Erythroblast (primary cell): ENCODE results near the gene ZNF574.
A peak's percentile ranks its signal among the peaks of the same experiment; 100 is the strongest.
"Not testable (repeated sequence)": the region's sequence is repeated elsewhere in the genome, so short reads cannot be mapped to it uniquely, and the experiment has no call there.

ENCODE experiments used
- DNase-seq, 2 experiments: peaks; one replicate each; lab custom pipeline; 2025; lab: John Stamatoyannopoulos, UW
- GATA1 ChIP-seq: IDR thresholded peaks from 2 replicates; pipeline ENCODE4 v1.6.1; 2011; ENCODE audit warnings: low read depth, mild to moderate bottlenecking, control low read depth, low read length, moderate library complexity
- POLR2A ChIP-seq: IDR thresholded peaks from 2 replicates; pipeline ENCODE4 v1.6.1; 2011; ENCODE audit warnings: mild to moderate bottlenecking, low read length

ZNF574 gene

GRCh38 chr19:42075616-42076379, at the start of gene ZNF574:
TSS of gene ZNF574 (plus strand) at chr19:42076166. CDS start at chr19:42078607, 2,441 bp downstream.
- DNase-seq = peak; percentile 99 to 100
- TF ChIP-seq POLR2A (peak; percentile 96), GATA1 (no peak)

GRCh38 chr19:42028304-42029216, 47.4 kb upstream of the ZNF574 start:
- peak; percentile 19 to 61 for DNase-seq

GRCh38 chr19:42030645-42031440, 45.1 kb upstream of the ZNF574 start:
- DNase-seq = no peak
- TF ChIP-seq POLR2A (no peak), GATA1 (no peak)

More at GRCh38 chr19:42028304-42029216, 47.4 kb upstream of the ZNF574 start:
- TF ChIP-seq POLR2A (no peak), GATA1 (no peak)

- no peak for DNase-seq
- TF ChIP-seq GATA1 = no peak
- TF ChIP-seq POLR2A = no peak
Observed at GRCh38 chr19:42032431-42032830, 43.5 kb upstream of the ZNF574 start.

GRCh38 chr19:42033413-42033812, 42.6 kb upstream of the ZNF574 start:
- TF ChIP-seq POLR2A = no peak
- TF ChIP-seq GATA1 = no peak
- DNase-seq = no peak

- peak; percentile 63 to 80 for DNase-seq
Observed at GRCh38 chr19:42034640-42035391, 41.1 kb upstream of the ZNF574 start.

GRCh38 chr19:42037649-42038048, 38.3 kb upstream of the ZNF574 start:
- TF ChIP-seq POLR2A = no peak
- no peak for TF ChIP-seq GATA1
- no peak for DNase-seq

- TF ChIP-seq POLR2A = no peak
- TF ChIP-seq GATA1 = no peak
- no peak for DNase-seq
Observed at GRCh38 chr19:42038666-42039065, 37.3 kb upstream of the ZNF574 start.

GRCh38 chr19:42040031-42040430, 35.9 kb upstream of the ZNF574 start:
- no peak for DNase-seq
- no peak for TF ChIP-seq GATA1
- TF ChIP-seq POLR2A = no peak

- not testable (repeated sequence) for DNase-seq
Observed at GRCh38 chr19:42040491-42040890, 35.5 kb upstream of the ZNF574 start.

- no peak for DNase-seq
- TF ChIP-seq POLR2A = no peak
- TF ChIP-seq GATA1 = no peak
Observed at GRCh38 chr19:42042455-42043170, 33.4 kb upstream of the ZNF574 start.

- TF ChIP-seq POLR2A = no peak
- TF ChIP-seq GATA1 = no peak
- no peak for DNase-seq
Observed at GRCh38 chr19:42045575-42045974, 30.4 kb upstream of the ZNF574 start.

- TF ChIP-seq GATA1 = no peak
- TF ChIP-seq POLR2A = no peak
- no peak for DNase-seq
Observed at GRCh38 chr19:42048992-42049391, 27.0 kb upstream of the ZNF574 start.
